ENCODE data around the gene BTBD16.

The BTBD16 gene

GRCh38 chr10:122276611-122277208 lies 5.6 kb downstream of the BTBD16 start:
- no peak for DNase-seq

DNA sequence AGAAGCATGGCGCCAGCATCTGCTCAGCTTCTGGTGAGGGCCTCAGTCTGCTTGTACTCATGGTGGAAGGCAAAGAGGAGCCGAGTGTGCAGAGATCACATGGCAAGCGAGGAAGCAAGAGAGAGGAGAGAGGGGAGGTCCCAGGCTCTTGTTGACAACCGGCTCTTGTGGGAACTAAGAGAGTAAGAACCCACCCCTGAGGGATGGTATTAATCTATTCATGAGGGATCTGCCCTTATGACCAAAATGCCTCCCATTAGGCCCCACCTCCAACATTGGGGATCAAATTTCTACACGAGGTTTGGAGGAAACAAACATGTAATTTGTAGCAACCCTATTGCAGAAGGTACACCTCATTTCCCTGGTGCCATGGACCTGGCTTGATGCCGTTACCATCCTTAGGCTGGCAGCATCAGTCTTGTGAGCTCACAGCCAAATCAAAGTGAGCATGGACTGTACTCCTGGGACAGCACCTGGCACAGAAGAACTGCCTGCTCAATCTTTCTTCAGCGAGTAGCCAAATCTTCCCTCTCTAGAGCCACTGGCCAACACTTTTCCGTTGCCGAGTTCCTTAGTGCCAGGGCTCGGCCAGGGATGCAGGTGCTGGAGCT lies 6.5 kb downstream of the BTBD16 start:
- DNase-seq = no peak

GRCh38 chr10:122279725-122280141 lies 8.6 kb downstream of the BTBD16 start:
- no peak for DNase-seq

DNA sequence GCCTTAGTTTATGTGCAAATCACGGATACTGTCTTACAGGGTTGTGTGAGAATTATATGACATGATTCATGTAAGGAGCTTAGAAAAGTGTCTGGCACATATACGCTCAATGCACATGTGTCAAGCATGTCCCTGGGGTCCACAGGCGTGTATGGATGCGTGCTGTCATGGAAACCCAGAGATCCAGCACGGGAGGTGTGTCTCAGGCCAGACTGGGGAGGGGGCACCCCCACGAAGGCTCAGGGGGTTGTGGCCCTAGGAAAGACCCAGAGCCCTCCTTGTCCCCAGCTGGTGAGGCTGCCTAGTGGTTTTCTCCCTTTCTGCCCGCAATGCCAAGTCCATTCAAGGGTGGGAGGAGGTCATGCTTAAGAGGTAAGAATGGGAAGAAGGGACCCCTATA lies 9.1 kb downstream of the BTBD16 start:
- no peak for DNase-seq

- no peak for DNase-seq
These were observed 10.0 kb downstream of the BTBD16 start for GRCh38 chr10:122281018-122281626.

GRCh38 chr10:122281751-122282150 lies 10.7 kb downstream of the BTBD16 start:
- DNase-seq = no peak

DNA sequence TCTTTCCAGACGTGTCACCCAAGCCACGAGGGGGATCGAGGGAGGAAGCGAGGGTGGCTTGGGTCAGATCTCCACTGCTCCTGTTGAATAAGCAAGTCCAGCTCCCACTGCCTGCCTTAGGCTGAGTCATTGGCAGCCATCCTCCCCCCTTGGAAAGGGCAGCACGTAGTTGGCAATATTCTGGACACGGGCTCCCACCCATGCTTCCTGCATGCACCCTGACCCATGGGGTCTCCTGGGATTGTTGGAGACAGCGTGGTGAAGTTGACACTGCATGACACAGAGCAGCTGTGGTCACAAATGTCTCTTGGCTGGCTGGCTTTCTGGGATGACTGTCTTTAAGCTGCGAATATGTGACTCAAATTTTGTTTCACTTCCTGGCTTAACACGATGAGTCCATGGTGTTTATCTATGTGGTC lies 11.2 kb downstream of the BTBD16 start:
- no peak for DNase-seq

- DNase-seq = no peak
These were observed 11.8 kb downstream of the BTBD16 start for GRCh38 chr10:122282909-122283308.

DNA sequence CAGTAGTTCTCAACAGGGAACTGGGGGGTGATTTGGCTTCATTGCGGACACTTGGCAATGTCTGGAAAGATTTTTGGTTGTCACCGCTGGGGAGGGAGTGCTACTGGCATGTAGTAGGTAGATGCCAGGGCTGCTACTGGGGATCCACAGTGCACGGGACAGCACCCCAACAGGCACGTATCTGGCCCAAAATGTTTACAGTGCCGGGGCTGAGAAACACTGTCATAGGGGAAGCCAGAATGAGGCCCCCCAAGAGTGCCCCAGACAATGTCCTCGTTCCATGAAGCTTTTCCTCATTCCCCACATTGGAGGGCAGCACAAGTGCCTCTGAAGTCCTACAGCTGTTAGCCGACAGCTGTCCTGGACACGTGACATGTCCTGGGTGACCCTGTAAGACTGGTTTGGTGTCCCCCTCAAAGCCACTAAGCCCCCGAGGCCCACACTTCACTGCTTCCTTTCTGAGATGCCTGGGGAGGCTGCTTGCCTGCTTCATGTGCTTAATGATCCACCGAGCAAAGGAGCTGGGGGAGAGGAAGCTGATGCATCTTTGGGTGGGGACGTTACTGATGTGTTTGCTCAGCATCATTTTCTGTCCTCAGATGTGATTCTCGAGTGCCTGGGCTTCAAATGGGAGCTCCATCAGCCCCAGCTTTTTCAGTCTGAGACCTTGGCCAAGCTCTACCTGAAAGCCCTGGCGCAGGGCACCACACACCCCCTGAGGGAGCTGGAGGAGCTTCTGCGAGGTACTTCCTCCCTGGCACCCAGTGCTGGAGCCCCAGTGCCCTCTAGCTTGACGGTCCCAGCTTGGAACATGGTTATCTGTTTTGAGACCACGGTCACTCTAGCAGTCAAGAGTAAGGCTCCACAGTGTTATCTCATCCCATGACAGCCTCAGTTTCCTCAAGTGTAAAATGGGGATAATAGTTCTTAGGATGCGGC lies 14.7 kb downstream of the BTBD16 start:
- no peak for DNase-seq

- no peak for DNase-seq
These were observed 15.8 kb downstream of the BTBD16 start for GRCh38 chr10:122286867-122287266.

DNA sequence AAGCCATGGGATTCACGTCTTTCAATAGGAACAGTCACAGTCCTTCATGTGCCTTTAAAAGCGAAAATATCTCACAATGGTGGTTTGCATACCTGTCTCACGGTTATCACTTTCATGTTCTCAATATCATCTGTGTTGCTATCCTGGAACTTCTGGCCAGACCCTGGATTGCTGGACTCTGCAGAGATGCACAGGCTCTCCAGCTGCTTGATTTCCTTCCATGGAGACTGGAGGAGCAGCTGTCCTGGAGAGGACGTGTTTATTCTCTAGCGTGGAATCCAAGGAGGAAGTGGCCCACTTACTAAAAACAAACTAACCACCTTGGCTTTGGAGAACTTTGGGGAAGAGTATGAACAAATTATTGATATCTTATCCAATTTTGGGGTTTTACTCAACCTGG lies 16.5 kb downstream of the BTBD16 start:
- DNase-seq = no peak

- DNase-seq = no peak
These were observed 17.2 kb downstream of the BTBD16 start for GRCh38 chr10:122288262-122288661.

GRCh38 chr10:122288917-122289316 lies 17.8 kb downstream of the BTBD16 start:
- DNase-seq = no peak

DNA sequence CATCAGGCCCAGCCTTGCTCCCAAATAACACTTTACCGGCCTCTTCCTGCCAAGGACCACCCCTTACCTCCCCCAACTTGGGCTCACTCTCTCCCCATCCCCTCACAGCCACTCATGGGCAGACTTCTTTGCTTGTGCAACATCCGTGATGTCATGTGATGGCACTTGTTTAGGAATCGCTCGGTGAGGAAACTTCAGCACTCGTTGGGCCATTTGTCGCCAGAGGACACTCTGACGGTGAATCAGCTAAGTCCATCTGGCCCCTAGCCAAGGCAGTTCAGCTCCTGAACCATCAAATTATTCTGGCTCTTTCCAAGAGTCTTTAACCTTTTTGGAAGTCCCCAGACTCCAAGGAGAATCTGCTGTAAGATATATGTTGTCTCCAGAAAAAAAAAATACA lies 19.2 kb downstream of the BTBD16 start:
- no peak for DNase-seq

- no peak for DNase-seq
These were observed 19.9 kb downstream of the BTBD16 start for GRCh38 chr10:122290833-122291532.

DNA sequence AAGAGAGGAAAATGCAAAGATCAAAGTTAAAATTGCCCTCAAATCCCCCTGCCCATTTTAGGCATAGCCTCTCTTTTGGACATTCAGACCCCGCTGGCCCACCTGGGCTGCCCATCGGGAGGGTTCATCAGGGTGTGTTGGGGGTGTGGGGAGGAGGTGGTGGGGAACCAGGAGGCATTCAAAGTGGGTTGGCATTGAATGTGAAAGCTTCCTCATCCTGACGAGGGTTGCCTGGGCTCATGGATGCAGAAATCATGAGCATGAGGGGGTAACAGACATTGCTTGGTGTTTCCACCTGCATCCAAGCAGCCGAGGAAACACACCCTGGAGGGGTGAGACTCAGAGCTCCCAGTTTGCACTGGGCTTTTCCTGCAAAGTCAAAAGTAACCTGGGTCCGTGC lies 20.6 kb downstream of the BTBD16 start:
- no peak for DNase-seq

GRCh38 chr10:122292376-122292775 lies 21.3 kb downstream of the BTBD16 start:
- no peak for DNase-seq

DNA sequence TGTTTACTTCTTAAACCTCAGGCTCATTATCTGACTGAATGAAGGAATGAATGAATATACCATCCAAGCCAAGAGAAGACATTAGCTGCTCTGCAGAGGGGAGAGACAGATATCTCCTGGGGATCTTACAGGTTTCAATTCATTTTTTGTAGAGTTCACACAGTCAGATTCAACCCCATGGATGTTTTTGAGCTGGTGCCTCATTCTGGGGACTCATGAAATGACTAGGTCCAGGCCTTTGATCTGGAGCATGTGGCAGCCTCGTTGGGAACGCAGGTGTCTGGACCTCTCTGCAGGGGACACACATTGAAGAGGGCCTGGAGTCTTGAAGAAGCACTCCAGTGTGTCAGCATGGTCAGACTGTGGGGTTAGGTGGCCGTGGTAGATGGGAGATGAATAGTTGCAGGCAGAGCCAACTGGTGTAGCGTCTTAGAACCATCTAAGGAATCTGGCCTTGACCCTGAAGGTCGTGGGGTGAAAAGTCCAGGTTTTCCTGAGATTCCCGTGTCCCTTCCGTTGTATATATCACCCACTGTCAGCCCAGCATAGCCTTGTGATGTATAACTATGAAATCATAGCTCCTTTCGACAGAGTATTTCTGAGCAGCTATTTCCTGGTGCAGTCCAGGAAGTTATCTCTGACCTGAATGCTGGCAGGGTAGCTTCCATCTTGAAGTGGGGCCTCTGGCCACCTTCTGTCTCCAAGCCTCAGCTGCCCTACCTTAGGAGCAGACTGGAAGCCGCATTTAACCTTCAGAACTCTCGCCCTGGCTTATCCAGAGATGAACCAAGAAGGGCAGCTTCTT lies 22.3 kb downstream of the BTBD16 start:
- DNase-seq = no peak

DNA sequence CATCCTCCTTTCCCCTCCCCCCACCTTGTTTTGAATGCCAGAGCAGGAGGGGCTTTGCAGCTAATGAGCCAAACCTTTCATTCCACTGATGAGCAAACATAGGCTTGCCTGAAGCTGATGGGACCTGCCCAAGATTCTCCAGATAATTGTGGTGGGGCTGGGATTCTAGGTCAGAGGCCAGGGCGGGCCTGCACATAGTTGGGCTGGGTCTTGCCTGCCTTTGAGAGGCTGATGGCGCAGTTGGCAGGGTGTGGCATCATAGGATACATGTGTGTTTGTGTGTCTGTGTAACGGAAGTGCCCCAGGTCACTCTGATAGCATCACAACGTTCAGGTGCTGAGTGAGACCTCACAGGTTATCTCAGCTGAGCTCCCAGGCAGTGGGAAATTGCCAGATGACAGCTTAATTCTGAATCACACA lies 22.9 kb downstream of the BTBD16 start:
- no peak for DNase-seq

GRCh38 chr10:122294511-122295450 lies 23.7 kb downstream of the BTBD16 start:
- no peak for DNase-seq

DNA sequence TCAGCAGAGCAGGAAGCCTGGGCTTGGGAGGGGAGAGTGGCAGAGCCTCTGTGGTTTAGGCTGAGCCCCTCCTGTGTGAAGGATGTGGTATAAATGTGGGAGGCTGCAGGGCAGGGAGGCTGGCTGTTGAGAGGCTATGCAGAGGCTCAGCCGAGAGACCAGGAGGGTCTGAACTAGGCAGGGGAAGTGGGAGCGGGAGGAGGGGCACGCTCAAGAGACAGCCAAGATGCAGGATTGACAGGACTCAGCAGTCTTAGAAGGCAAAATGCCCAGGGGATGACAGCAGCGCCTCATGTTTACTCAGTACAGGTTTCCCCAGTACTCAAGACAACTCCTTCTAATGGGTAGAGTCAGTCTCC lies 24.3 kb downstream of the BTBD16 start:
- no peak for DNase-seq
